Choroid plexus epithelial cell (primary cell): ENCODE measurements around the gene EIF4G1.

Experiments used
- DNase-seq: peaks from one replicate; pipeline ENCODE4 v3.0.0-alpha.2; 2010; ENCODE audit warnings: low read depth
- H3K4me3 ChIP-seq: 2 replicates; pipeline ENCODE4 v1.5.1; 2011; ENCODE audit warnings: low read depth, mild to moderate bottlenecking, control low read depth, low read length, moderate library complexity
- TF ChIP-seq, protein P1 (sequence below): conservative IDR thresholded peaks from 2 replicates; pipeline ENCODE4 v1.5.1; 2011; ENCODE audit warnings: low read depth, mild to moderate bottlenecking, control low read depth, inconsistent platforms, low read length, moderate library complexity

EIF4G1 gene

DNA sequence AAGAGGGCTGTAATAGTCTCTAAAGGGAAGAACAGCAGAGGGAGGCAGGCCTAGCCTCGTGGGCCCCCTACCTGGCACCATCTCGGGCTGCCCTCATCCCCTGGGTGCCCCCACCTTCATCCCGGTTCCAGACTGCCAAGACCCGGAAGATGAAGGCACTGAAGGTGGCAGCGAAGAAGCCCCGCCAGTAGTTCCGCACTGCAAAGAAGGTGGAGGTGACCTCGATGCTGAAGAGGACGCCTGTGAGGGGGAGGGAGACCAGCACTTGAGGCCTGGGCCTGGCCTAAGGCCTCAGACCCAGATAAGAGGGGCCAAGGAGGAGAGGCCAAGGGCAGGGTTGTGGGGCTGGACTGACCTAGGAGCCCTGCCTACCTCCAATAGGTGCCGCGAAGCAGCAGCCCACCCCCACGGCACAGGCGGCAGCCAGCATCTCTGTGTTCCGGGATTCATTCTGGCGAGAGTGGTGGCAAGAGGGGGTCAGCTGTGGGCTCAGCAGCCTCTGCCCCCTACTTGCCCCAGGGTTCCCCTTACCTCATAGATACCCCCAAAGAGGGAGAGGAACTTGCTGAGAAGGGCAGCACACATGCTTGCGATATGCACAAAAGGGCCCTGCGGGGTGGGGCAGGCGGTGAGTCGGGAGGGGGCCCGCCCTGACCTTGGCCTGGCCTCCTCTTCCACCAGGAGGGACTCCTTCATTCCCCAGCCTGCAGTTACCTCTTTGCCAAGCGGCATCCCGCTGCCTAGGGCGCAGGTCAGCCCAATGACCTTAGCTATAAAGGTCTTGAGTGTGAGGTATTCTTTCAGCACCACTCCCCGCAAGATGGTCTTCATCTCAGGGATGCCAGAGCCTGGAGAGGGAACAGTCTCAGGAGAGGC is 43.1 kb downstream of the EIF4G1 start:
- no peak for DNase-seq
- TF ChIP-seq, protein P1, sequence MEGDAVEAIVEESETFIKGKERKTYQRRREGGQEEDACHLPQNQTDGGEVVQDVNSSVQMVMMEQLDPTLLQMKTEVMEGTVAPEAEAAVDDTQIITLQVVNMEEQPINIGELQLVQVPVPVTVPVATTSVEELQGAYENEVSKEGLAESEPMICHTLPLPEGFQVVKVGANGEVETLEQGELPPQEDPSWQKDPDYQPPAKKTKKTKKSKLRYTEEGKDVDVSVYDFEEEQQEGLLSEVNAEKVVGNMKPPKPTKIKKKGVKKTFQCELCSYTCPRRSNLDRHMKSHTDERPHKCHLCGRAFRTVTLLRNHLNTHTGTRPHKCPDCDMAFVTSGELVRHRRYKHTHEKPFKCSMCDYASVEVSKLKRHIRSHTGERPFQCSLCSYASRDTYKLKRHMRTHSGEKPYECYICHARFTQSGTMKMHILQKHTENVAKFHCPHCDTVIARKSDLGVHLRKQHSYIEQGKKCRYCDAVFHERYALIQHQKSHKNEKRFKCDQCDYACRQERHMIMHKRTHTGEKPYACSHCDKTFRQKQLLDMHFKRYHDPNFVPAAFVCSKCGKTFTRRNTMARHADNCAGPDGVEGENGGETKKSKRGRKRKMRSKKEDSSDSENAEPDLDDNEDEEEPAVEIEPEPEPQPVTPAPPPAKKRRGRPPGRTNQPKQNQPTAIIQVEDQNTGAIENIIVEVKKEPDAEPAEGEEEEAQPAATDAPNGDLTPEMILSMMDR, result no peak
- H3K4me3 ChIP-seq, result no peak overlapping the region

DNA sequence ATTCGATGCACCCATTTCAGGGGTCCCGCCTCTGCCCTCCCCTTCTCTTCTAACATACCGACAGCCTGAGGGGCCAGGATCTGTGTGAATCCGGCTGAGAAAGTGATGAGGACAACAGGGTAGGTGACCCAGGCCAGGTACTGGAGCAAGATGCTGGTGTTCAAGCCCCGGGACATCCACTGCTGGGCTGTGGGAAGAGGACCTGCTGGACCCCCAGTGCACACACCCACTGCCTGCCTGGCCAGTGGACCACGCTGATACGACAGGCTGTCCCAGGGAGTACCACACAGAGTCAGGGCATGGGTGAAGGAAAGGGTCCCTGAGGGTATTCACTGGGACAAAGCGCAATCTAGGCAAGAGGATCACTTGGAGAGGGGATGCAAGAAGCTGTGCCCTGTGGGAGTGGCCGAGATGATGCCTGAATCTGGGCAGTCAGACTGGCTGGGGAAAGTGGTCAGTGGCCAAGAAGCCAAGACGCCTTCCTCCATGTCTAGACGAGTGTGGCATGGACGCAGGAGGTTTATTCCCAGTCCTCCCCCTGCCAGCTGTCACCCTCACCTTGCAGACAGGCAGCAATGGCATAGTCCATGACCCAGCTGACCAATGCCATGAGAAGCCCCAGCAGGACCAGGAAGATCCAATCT is 43.8 kb downstream of the EIF4G1 start:
- no peak overlapping the region for H3K4me3 ChIP-seq
- TF ChIP-seq, protein P1, result no peak
- no peak for DNase-seq

DNA sequence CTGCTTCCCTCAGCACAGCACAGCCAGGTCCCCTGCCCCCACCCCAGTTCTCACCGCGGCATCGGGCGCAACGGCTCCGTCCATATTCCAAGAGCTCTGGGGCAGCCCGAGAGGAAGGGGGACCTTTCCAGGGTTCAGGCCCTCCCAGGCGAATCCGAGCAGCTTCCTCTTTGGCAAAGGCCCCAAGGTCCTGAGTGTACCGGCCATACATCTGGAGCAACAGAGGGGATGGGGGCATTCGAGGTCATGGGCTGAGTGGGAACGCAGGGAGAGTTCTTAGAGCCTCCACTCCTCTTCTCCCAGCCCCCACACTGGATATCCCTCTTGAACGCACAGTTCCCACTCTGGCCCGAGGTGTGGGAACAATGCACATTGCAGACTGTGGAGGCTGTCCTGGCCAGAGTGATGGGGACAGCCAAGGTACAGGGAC is 44.5 kb downstream of the EIF4G1 start:
- TF ChIP-seq, protein P1, result no peak
- DNase-seq, result no peak
- no peak overlapping the region for H3K4me3 ChIP-seq

DNA sequence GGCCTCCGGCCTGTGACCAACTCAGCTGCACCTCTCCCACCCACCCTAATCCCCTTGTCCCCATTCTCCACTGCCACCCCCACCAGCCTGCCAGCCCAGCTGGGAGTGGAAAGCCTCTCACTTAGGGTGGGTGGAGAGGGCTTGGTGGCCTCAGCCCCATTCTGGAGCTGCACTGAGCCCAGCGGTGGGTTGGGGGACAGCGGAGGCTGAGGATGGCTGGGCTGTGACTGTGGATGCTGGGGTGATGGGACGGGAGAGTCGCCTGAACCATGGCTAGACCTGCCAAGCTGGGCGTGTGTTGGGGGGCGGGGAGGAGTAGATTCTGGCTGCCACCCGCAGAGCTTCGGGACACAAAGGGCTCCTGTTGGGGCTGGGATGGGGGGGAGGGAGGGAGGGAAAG is 45.2 kb downstream of the EIF4G1 start:
- DNase-seq, result no peak
- TF ChIP-seq, protein P1, result no peak
- H3K4me3 ChIP-seq, result no peak overlapping the region

DNA sequence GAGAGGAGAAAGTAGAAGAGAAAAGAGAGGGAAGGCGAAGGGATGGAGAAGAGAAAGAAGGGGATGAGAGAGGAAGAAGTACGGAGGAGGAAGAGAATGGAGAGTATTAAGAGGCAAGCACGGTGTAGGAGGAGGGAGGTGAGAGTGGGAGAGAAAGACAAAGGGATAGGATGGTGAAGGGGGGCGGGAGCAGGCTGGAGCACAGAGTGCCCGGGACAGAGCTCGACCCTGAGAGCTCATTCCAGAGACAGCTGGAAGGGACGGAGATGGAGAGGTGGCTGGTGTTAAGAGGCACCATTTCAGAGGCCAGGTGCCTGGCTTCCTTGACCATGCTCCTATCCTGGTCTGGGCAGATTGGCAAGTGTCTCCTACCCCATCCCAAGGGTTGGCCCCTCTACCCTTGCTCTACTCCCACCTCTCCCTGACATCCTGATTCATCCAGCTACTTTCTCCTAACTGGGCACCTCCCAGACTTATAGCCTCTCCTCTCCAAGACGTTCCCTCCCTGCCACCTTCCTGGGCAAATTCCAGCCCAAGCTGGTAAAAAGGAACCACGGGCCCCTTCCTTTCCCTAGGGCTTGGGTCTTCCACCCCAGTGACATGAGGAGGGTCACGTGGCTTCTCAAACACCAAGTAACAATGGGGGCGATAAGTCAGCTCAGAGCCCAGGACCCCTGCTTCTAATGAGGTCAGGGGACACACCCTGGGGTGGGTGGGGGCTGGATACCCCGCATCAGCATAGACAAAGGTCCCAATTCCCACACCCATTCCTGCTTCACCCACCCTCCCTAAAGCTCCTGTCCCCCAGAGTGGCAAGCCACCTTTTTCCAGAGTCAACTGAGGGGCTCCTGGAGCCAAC is 45.9 kb downstream of the EIF4G1 start:
- TF ChIP-seq, protein P1, result no peak
- no peak for DNase-seq
- H3K4me3 ChIP-seq, result peak overlapping the region; percentile 3

DNA sequence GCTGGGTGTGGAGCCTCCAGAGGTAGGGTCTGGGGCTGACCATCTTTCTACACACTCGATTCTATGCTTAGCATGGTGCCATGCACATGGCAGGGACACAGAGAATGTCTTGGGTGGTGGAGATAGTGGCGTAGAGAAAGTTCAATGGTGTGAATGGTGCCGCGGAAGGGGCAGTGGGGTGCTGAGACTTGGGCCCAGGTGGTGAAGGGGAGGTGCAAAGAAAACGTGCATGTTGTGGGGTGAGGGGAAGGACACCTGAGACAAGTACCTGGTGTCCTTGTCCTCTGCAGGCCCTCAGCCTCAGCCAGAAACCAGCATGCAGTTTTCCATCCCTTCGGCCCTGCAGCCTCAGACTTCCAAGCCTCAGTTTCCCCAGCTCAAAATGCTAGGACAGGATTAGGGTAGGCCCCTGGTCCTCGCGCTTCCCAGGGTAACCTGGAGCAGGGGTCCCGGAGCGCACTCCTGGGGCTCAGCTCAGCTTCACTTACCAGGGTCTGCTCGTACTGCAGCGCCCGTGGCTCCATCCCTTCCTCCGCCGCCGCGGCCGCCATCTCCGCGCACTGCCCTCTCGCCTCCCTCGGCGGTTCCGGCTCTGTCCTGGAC is 46.6 kb downstream of the EIF4G1 start:
- peak overlapping the region; percentile 81 for H3K4me3 ChIP-seq
- TF ChIP-seq, protein P1, result no peak
- DNase-seq, result no peak
